Body of pancreas (tissue), 4 donors: Measurements from ENCODE around the gene IFNK. TPM values are rescaled to one million over a fixed set of nuclear protein-coding genes. Genes with fewer than 3 reads are reported as not detected.

ENCODE experiments used
- ATAC-seq: fragments of 150-250 bp; one replicate; pipeline ENCODE4 v1.9.1; 2016
- DNase-seq, 4 donors: peaks; one replicate each; pipeline ENCODE4 v3.0.0-alpha.2; 2019
- H3K27ac ChIP-seq, 4 donors: fragments of 200-600 bp; sonication (generic); 1 replicate in 3 of 4; 2 replicates in 1 of 4; pipeline versions ENCODE4 v1.5.1 to v1.6.1; 2016 to 2019; ENCODE audit warnings: mild to moderate bottlenecking in 1 of 4, mixed read lengths in 1 of 4, moderate library complexity in 1 of 4
- H3K27me3 ChIP-seq, 2 donors: fragments of 200-600 bp; sonication (generic); one replicate each; pipeline ENCODE4 v1.6.0; 2016; ENCODE audit warnings: mild to moderate bottlenecking in 1 of 2
- H3K36me3 ChIP-seq, 2 donors: fragments of 200-600 bp; sonication (generic); replicated peaks in 1 of 2; 2 replicates each; pipeline ENCODE4 v1.5.1; 2016; ENCODE audit warnings: low read depth in 2 of 2; ENCODE audit not compliant: insufficient read depth in 1 of 2
- H3K4me1 ChIP-seq: fragments of 200-600 bp; sonication (generic); one replicate; pipeline ENCODE4 v1.6.0; 2016
- H3K4me3 ChIP-seq, 2 donors: fragments of 200-600 bp; sonication (generic); 1 replicate in 1 of 2; 2 replicates in 1 of 2; pipeline ENCODE4 v1.5.1; 2016 to 2019
- H3K9me3 ChIP-seq, 3 donors: fragments of 200-600 bp; sonication (generic); 1 replicate in 2 of 3; 2 replicates in 1 of 3; pipeline ENCODE4 v1.5.1; 2016
- CTCF ChIP-seq, 7 experiments: fragments of 450-650 bp in 4 of 7; fragments of 200-600 bp in 3 of 7; sonication (generic) in 3 of 7; IDR thresholded peaks; one replicate each; pipeline ENCODE4 v1.5.1; 2016 to 2019; ENCODE audit warnings: antibody characterized with exemption in 7 of 7
- POLR2A ChIP-seq, 3 donors: fragments of 450-650 bp; IDR thresholded peaks; one replicate each; pipeline ENCODE4 v1.6.1; 2016; ENCODE audit warnings: antibody characterized with exemption in 3 of 3, mild to moderate bottlenecking in 2 of 3
- WGBS, 2 donors: methylation state at CpG; one replicate each; pipeline ENCODE4 v1.1.5; 2017; 5-methylcytosine and 5-hydroxymethylcytosine counted together
- intact Hi-C: fragments of 100-400 bp; cut with DNase I; formaldehyde crosslinking; loops from one replicate; pipeline ENCODE4 v1.15.1; 2023
- total RNA-seq, 2 donors: library from RNA; depleted of rRNA; stranded (reverse); fragments of >200 nt; gene quantifications; one replicate each; pipeline ENCODE4 v1.1.0, GENCODE V29; 2016

IFNK gene
- total RNA-seq, 2 donors from 2014 or later: not detected

DNA sequence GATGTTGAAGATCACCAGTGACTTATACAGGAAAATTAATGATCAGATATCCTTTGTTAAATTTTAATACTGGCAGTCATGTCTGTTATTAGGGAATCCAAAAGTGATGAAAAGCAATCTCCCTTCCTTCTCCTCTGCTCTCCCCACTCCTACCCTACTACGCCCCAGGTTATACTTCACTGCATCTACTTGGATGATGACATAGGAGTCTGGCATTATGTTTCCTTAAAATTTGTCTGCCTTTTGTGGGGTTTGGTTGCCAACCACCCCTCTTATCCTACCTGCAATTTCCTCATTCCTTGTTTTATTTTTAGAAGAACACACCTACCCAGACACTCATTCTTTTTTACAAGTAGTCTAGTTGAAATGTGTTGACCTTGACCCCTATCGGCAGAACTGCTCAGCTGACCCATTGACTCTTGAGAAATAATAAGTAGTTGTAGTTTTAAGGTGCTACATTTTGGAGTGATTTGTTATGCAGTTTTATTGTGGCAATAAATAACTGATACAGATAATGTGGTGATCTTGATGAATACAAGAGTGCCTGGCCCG, 10.6 kb downstream of the IFNK start:
- intact Hi-C loops: loop anchor here (5.0 kb wide), 1 partner anchor 202 kb away; no protein-coding TSS in a partner anchor

DNA sequence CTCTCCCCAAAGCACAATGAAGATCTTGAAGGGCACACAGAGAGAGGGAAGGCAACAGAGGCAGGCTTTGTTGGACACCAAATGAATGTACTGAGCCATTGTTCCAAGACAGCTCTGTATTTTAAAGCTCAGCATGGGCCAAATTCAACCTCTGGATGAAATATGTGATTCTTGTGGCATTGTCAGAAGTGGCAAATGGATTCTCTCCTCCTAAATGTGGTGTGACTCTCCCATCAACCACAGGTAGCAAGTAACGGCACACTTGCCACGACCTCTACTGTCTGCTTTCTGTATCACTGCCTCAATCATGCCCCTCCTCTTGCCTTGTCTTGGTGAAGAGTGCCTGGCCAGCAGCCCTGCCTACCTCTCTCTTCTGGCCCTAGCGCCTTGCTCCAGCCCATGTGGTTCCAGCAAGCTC, 11.6 kb downstream of the IFNK start:
- Histone ChIP-seq H3K27me3 (no peaks in the 10 kb centered on the region), H3K36me3 (no peaks in the 10 kb centered on the region), H3K4me3 (no peak overlapping the region), H3K27ac (no peak overlapping the region), H3K9me3 (no peaks in the 10 kb centered on the region), H3K4me1 (peaks cover 36% of the 10 kb centered on the region)
- TF ChIP-seq POLR2A (IDR thresholded peaks at IDR 0.05): no peak
- TF ChIP-seq CTCF (IDR thresholded peaks at IDR 0.05): peak in 1 of 7 experiments; percentile 6
- ATAC-seq: no peak
- intact Hi-C loops: loop anchor here (5.0 kb wide), 1 partner anchor 203 kb away; no protein-coding TSS in a partner anchor
- DNase-seq: no peak
- WGBS, 2 donors: 72 to 74% methylated on average over 2 to 3 of the region's 3 CpGs

More for the DNA sequence above, 10.6 kb downstream of the IFNK start:
- H3K36me3 ChIP-seq: no peaks in the 10 kb centered on the region
- DNase-seq: no peak
- H3K9me3 ChIP-seq: no peaks in the 10 kb centered on the region
- TF ChIP-seq POLR2A (IDR thresholded peaks at IDR 0.05): no peak
- TF ChIP-seq CTCF (IDR thresholded peaks at IDR 0.05): no peak
- H3K4me1 ChIP-seq: peaks cover 30% of the 10 kb centered on the region
- H3K4me3 ChIP-seq: no peak overlapping the region
- H3K27me3 ChIP-seq: no peaks in the 10 kb centered on the region
- no peak for ATAC-seq
- 54 to 60% methylated on average over 3 of the region's 3 CpGs for WGBS, 2 donors
- H3K27ac ChIP-seq: no peak overlapping the region

- no peak overlapping the region for H3K4me3 ChIP-seq
These were observed 12.1 kb downstream of the IFNK start for GRCh38 chr9:27536168-27536567.

GRCh38 chr9:27537027-27537435, 12.9 kb downstream of the IFNK start:
- intact Hi-C loops: loop anchor here (5.0 kb wide), 1 partner anchor 205 kb away; no protein-coding TSS in a partner anchor
- Histone ChIP-seq H3K36me3 (no peaks in the 10 kb centered on the region), H3K27ac (no peak overlapping the region), H3K4me1 (peaks cover 40% of the 10 kb centered on the region), H3K4me3 (no peak overlapping the region), H3K9me3 (no peaks in the 10 kb centered on the region), H3K27me3 (no peaks in the 10 kb centered on the region)
- WGBS, 2 donors: 69 to 78% methylated on average over 7 of the region's 7 CpGs
- ATAC-seq: no peak
- no peak for DNase-seq
- TF ChIP-seq CTCF (IDR thresholded peaks at IDR 0.05) (no peak), POLR2A (IDR thresholded peaks at IDR 0.05) (no peak)

More at GRCh38 chr9:27536168-27536567, 12.1 kb downstream of the IFNK start:
- no peak for DNase-seq
- Histone ChIP-seq H3K36me3 (no peaks in the 10 kb centered on the region), H3K9me3 (no peaks in the 10 kb centered on the region), H3K27me3 (no peaks in the 10 kb centered on the region), H3K4me1 (peaks cover 40% of the 10 kb centered on the region), H3K27ac (no peak overlapping the region)
- intact Hi-C loops: loop anchor here (5.0 kb wide), 1 partner anchor 204 kb away; no protein-coding TSS in a partner anchor
- TF ChIP-seq CTCF (IDR thresholded peaks at IDR 0.05): no peak
- no peak for TF ChIP-seq POLR2A (IDR thresholded peaks at IDR 0.05)
- ATAC-seq: no peak
- WGBS, 2 donors: 86 to 90% methylated on average over 3 of the region's 3 CpGs

DNA sequence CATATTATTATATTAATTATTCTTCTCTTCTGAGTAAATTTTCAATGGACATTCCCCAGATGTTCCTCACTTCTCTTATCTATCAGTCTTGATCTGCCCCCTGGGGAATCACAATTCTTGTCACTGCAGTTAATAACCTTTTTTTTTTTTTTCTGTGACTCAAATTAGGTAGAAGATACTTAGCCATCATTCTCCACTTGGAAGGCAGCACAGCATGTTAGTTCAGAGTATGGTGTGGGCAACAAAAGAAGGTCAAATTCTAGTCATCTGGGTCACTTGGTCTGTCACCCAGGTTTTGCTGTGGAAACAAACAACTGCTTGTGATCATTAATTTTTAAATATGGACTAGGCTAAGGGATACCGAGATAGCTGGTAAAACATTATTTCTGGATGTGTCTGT, 13.7 kb downstream of the IFNK start:
- ATAC-seq (no peak), DNase-seq (no peak)
- 70 to 84% methylated on average over 1 of the region's 1 CpG for whole genome bisulfite sequencing, 2 donors
- Histone ChIP-seq H3K27ac (peak overlapping the region in 2 of 4 donors; percentile 37 to 59), H3K9me3 (no peaks in the 10 kb centered on the region), H3K4me1 (peaks cover 40% of the 10 kb centered on the region), H3K4me3 (no peak overlapping the region), H3K36me3 (no peaks in the 10 kb centered on the region), H3K27me3 (no peaks in the 10 kb centered on the region)
- intact Hi-C loops: loop anchor here (5.0 kb wide), 1 partner anchor 205 kb away; no protein-coding TSS in a partner anchor
- TF ChIP-seq CTCF (IDR thresholded peaks at IDR 0.05) (no peak), POLR2A (IDR thresholded peaks at IDR 0.05) (no peak)
